Stimulated activated naive CD4-positive, alpha-beta T cell treated with Interleukin-2 at 50 U/mL for 16 hours (primary cell): ENCODE results near the gene STK26.
"Not testable (repeated sequence)": the region's sequence is repeated elsewhere in the genome, so short reads cannot be mapped to it uniquely, and the experiment has no call there.

Source experiments
- DNase-seq: peaks from one replicate; lab custom pipeline; 2025; lab: John Stamatoyannopoulos, UW

The STK26 gene

GRCh38 chrX:132037479-132037993, 14.4 kb downstream of the STK26 start:
- DNase-seq, result no peak

- DNase-seq, result no peak
These were observed 17.0 kb downstream of the STK26 start for GRCh38 chrX:132040066-132040465.

GRCh38 chrX:132041015-132041414, 17.9 kb downstream of the STK26 start:
- DNase-seq, result no peak

- DNase-seq, result no peak
These were observed 20.9 kb downstream of the STK26 start for GRCh38 chrX:132043977-132044376.

GRCh38 chrX:132044953-132045352, 21.9 kb downstream of the STK26 start:
- no peak for DNase-seq

- no peak for DNase-seq
These were observed 22.4 kb downstream of the STK26 start for GRCh38 chrX:132045456-132045855.

- DNase-seq, result no peak
These were observed 23.4 kb downstream of the STK26 start for GRCh38 chrX:132046533-132046932.

GRCh38 chrX:132051778-132052177, 28.7 kb downstream of the STK26 start:
- DNase-seq, result not testable (repeated sequence)

- DNase-seq, result no peak
These were observed 34.9 kb downstream of the STK26 start for GRCh38 chrX:132058050-132058449.

GRCh38 chrX:132058975-132059374, 35.9 kb downstream of the STK26 start:
- no peak for DNase-seq

GRCh38 chrX:132059973-132060540, 37.0 kb downstream of the STK26 start:
- DNase-seq, result no peak

GRCh38 chrX:132063334-132063733, 40.2 kb downstream of the STK26 start:
- no peak for DNase-seq

- no peak for DNase-seq
These were observed 40.8 kb downstream of the STK26 start for GRCh38 chrX:132063862-132064261.

- no peak for DNase-seq
These were observed 45.3 kb downstream of the STK26 start for GRCh38 chrX:132068405-132068804.

GRCh38 chrX:132071254-132071653, 48.2 kb downstream of the STK26 start:
- no peak for DNase-seq

GRCh38 chrX:132077414-132077813, 54.3 kb downstream of the STK26 start:
- DNase-seq, result no peak

- no peak for DNase-seq
These were observed 54.8 kb downstream of the STK26 start for GRCh38 chrX:132077912-132078311.

- no peak for DNase-seq
These were observed 62.7 kb downstream of the STK26 start for GRCh38 chrX:132085786-132086185.

- no peak for DNase-seq
These were observed 63.6 kb downstream of the STK26 start for GRCh38 chrX:132086672-132087071.

GRCh38 chrX:132088864-132089263, 65.8 kb downstream of the STK26 start:
- no peak for DNase-seq

GRCh38 chrX:132090403-132091159, 67.5 kb downstream of the STK26 start:
- no peak for DNase-seq

- peak; percentile 18 for DNase-seq
These were observed 69.5 kb downstream of the STK26 start for GRCh38 chrX:132092439-132093065.

- no peak for DNase-seq
These were observed 70.2 kb downstream of the STK26 start for GRCh38 chrX:132093239-132093860.
